ENCODE results near the gene SMIM5.
"Not testable (repeated sequence)": the region's sequence is repeated elsewhere in the genome, so short reads cannot be mapped to it uniquely, and the experiment has no call there.

Gene SMIM5

GRCh38 chr17:75592348-75593020 lies 40.8 kb upstream of the SMIM5 start:
- H3K9me3 ChIP-seq (ENCODE audit: control insufficient read depth, low read length): no peaks in the 10 kb centered on the region
- H3K36me3 ChIP-seq (ENCODE audit: control insufficient read depth, insufficient read depth, low read length): no peaks in the 10 kb centered on the region
- WGBS, 2 experiments (ENCODE audit: insufficient coverage in 2 of 2): 90 to 98% methylated on average over 7 to 8 of the region's 17 CpGs
- no peak overlapping the region for H3K4me3 ChIP-seq (ENCODE audit: extremely low read depth, insufficient read depth, low read length, poor library complexity, severe bottlenecking)
- H3K27ac ChIP-seq (ENCODE audit: low read depth, low read length, severe bottlenecking): no peak overlapping the region
- H3K4me1 ChIP-seq (ENCODE audit: control insufficient read depth, insufficient read depth, low read length, poor library complexity, severe bottlenecking): no peaks in the 10 kb centered on the region

- not testable (repeated sequence) for H3K4me3 ChIP-seq (ENCODE audit: extremely low read depth, insufficient read depth, low read length, poor library complexity, severe bottlenecking); H3K9me3 ChIP-seq (ENCODE audit: control insufficient read depth, low read length); H3K4me1 ChIP-seq (ENCODE audit: control insufficient read depth, insufficient read depth, low read length, poor library complexity, severe bottlenecking); H3K36me3 ChIP-seq (ENCODE audit: control insufficient read depth, insufficient read depth, low read length); H3K27ac ChIP-seq (ENCODE audit: low read depth, low read length, severe bottlenecking)
- 88 to 98% methylated on average over 7 to 9 of the region's 9 CpGs for WGBS, 2 experiments (ENCODE audit: insufficient coverage in 2 of 2)
Observed at GRCh38 chr17:75593430-75593829, 39.8 kb upstream of the SMIM5 start.

GRCh38 chr17:75594499-75595283 lies 38.5 kb upstream of the SMIM5 start:
- 82 to 91% methylated on average over 20 to 27 of the region's 28 CpGs for WGBS, 2 experiments (ENCODE audit: insufficient coverage in 2 of 2)

GRCh38 chr17:75595284-75595919 lies 37.8 kb upstream of the SMIM5 start:
- no peaks in the 10 kb centered on the region for H3K36me3 ChIP-seq (ENCODE audit: control insufficient read depth, insufficient read depth, low read length)
- H3K27ac ChIP-seq (ENCODE audit: low read depth, low read length, severe bottlenecking): no peak overlapping the region
- WGBS, 2 experiments (ENCODE audit: insufficient coverage in 2 of 2): 80 to 84% methylated on average over 8 to 9 of the region's 13 CpGs
- H3K4me3 ChIP-seq (ENCODE audit: extremely low read depth, insufficient read depth, low read length, poor library complexity, severe bottlenecking): no peak overlapping the region
- H3K4me1 ChIP-seq (ENCODE audit: control insufficient read depth, insufficient read depth, low read length, poor library complexity, severe bottlenecking): no peaks in the 10 kb centered on the region
- H3K9me3 ChIP-seq (ENCODE audit: control insufficient read depth, low read length): no peaks in the 10 kb centered on the region

More at GRCh38 chr17:75594499-75595283, 38.5 kb upstream of the SMIM5 start:
- Histone ChIP-seq H3K4me3 (ENCODE audit: extremely low read depth, insufficient read depth, low read length, poor library complexity, severe bottlenecking) (no peak overlapping the region), H3K9me3 (ENCODE audit: control insufficient read depth, low read length) (no peaks in the 10 kb centered on the region), H3K4me1 (ENCODE audit: control insufficient read depth, insufficient read depth, low read length, poor library complexity, severe bottlenecking) (no peaks in the 10 kb centered on the region), H3K36me3 (ENCODE audit: control insufficient read depth, insufficient read depth, low read length) (no peaks in the 10 kb centered on the region), H3K27ac (ENCODE audit: low read depth, low read length, severe bottlenecking) (no peak overlapping the region)

- WGBS, 2 experiments (ENCODE audit: insufficient coverage in 2 of 2): 79 to 94% methylated on average over 4 of the region's 6 CpGs
- no peaks in the 10 kb centered on the region for H3K9me3 ChIP-seq (ENCODE audit: control insufficient read depth, low read length)
- H3K27ac ChIP-seq (ENCODE audit: low read depth, low read length, severe bottlenecking): no peak overlapping the region
- H3K36me3 ChIP-seq (ENCODE audit: control insufficient read depth, insufficient read depth, low read length): no peaks in the 10 kb centered on the region
- no peaks in the 10 kb centered on the region for H3K4me1 ChIP-seq (ENCODE audit: control insufficient read depth, insufficient read depth, low read length, poor library complexity, severe bottlenecking)
- no peak overlapping the region for H3K4me3 ChIP-seq (ENCODE audit: extremely low read depth, insufficient read depth, low read length, poor library complexity, severe bottlenecking)
Observed at GRCh38 chr17:75595920-75596313, 37.3 kb upstream of the SMIM5 start.

GRCh38 chr17:75596320-75597087 lies 36.7 kb upstream of the SMIM5 start:
- WGBS, 2 experiments (ENCODE audit: insufficient coverage in 2 of 2): 88 to 93% methylated on average over 12 to 13 of the region's 17 CpGs

DNA sequence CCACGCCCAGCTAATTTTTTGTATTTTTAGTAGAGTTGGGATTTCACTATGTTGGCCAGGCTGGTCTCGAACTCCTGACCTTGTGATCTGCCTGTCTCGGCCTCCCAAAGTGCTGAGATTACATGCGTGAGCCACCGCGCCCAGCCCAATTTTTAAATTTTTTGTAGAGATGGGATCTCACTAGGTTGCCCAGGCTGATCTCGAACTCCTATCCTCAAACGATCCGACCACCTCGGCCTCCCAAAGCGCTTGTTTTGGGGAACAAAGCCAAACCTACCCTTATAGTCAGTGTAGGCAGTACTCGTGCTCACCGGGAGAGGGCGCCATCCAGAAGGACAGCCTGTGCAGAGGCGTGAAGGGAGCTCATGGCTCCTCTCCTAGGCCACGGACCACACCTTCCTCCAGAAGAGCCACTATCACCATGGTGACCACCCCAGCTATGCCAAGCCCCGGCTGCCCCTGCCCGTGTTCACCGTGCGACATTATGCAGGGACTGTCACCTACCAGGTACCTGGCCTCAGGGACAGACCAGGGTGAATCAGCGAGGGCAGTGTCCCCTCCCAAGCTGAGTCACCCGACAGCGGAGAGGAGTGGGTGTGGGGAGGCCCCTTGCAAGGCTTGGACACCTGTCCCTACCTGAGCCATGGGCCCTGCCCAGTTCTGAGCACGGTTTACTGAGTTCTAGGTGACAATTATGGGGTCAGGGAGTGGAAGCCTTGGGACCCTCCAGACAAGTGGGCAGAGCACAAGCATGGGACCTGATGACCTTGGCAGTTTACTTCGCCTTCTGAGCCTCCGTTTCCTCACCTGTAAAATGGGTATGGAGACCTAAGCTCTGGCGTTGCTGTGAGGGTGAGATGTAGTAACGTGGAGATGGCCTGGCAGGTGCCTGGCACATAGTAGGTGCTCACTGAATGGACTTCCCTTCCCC lies 31.9 kb upstream of the SMIM5 start:
- Histone ChIP-seq H3K4me3 (ENCODE audit: extremely low read depth, insufficient read depth, low read length, poor library complexity, severe bottlenecking) (no peak overlapping the region), H3K27ac (ENCODE audit: low read depth, low read length, severe bottlenecking) (no peak overlapping the region), H3K36me3 (ENCODE audit: control insufficient read depth, insufficient read depth, low read length) (no peaks in the 10 kb centered on the region), H3K9me3 (ENCODE audit: control insufficient read depth, low read length) (no peaks in the 10 kb centered on the region), H3K4me1 (ENCODE audit: control insufficient read depth, insufficient read depth, low read length, poor library complexity, severe bottlenecking) (peaks cover 3% of the 10 kb centered on the region)
- WGBS, 2 experiments (ENCODE audit: insufficient coverage in 2 of 2): 59 to 65% methylated on average over 23 to 24 of the region's 28 CpGs

More at GRCh38 chr17:75596320-75597087, 36.7 kb upstream of the SMIM5 start:
- no peak overlapping the region for H3K27ac ChIP-seq (ENCODE audit: low read depth, low read length, severe bottlenecking)
- H3K4me1 ChIP-seq (ENCODE audit: control insufficient read depth, insufficient read depth, low read length, poor library complexity, severe bottlenecking): no peaks in the 10 kb centered on the region
- no peaks in the 10 kb centered on the region for H3K36me3 ChIP-seq (ENCODE audit: control insufficient read depth, insufficient read depth, low read length)
- H3K4me3 ChIP-seq (ENCODE audit: extremely low read depth, insufficient read depth, low read length, poor library complexity, severe bottlenecking): no peak overlapping the region
- no peaks in the 10 kb centered on the region for H3K9me3 ChIP-seq (ENCODE audit: control insufficient read depth, low read length)

- WGBS, 2 experiments (ENCODE audit: insufficient coverage in 2 of 2): 93% methylated on average over 10 to 11 of the region's 12 CpGs
Observed at GRCh38 chr17:75602644-75603043, 30.6 kb upstream of the SMIM5 start.

DNA sequence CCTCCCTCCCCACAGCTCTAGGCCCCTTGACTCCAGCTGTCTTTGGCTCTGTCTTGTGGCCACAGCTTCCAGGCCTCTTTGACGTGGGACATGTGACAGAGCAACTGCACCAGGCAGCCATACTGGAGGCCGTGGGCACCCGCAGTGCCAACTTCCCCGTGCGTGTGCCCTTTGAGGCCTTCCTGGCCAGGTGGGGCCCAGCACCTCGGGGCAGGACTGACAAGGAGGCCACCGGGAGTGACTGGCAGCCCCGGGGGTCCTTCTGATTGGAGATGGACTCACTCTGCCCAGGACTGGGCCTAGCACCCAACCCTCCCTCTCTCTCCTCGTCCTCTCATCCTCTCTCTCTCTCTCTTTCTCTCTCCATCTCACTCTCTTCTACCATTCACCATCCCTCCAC lies 30.1 kb upstream of the SMIM5 start:
- 84 to 89% methylated on average over 9 of the region's 9 CpGs for WGBS, 2 experiments (ENCODE audit: insufficient coverage in 2 of 2)
- H3K4me3 ChIP-seq (ENCODE audit: extremely low read depth, insufficient read depth, low read length, poor library complexity, severe bottlenecking): no peak overlapping the region
- H3K4me1 ChIP-seq (ENCODE audit: control insufficient read depth, insufficient read depth, low read length, poor library complexity, severe bottlenecking): peaks cover 3% of the 10 kb centered on the region
- H3K9me3 ChIP-seq (ENCODE audit: control insufficient read depth, low read length): no peaks in the 10 kb centered on the region
- no peak overlapping the region for H3K27ac ChIP-seq (ENCODE audit: low read depth, low read length, severe bottlenecking)
- H3K36me3 ChIP-seq (ENCODE audit: control insufficient read depth, insufficient read depth, low read length): no peaks in the 10 kb centered on the region

More at GRCh38 chr17:75602644-75603043, 30.6 kb upstream of the SMIM5 start:
- no peaks in the 10 kb centered on the region for H3K36me3 ChIP-seq (ENCODE audit: control insufficient read depth, insufficient read depth, low read length)
- H3K4me1 ChIP-seq (ENCODE audit: control insufficient read depth, insufficient read depth, low read length, poor library complexity, severe bottlenecking): peaks cover 3% of the 10 kb centered on the region
- no peak overlapping the region for H3K4me3 ChIP-seq (ENCODE audit: extremely low read depth, insufficient read depth, low read length, poor library complexity, severe bottlenecking)
- H3K27ac ChIP-seq (ENCODE audit: low read depth, low read length, severe bottlenecking): no peak overlapping the region
- no peaks in the 10 kb centered on the region for H3K9me3 ChIP-seq (ENCODE audit: control insufficient read depth, low read length)
